GM12801 (cell line): ENCODE results near the gene RSRC2.

Source experiments
- TF ChIP-seq, protein P1 (sequence below): IDR thresholded peaks from one replicate; pipeline ENCODE4 v1.5.1; 2011; ENCODE audit warnings: control low read depth; ENCODE audit not compliant: insufficient read length; ENCODE audit errors: extremely low read depth

The RSRC2 gene

GRCh38 chr12:122501489-122501989 lies 25.2 kb downstream of the RSRC2 start:
- TF ChIP-seq, protein P1, sequence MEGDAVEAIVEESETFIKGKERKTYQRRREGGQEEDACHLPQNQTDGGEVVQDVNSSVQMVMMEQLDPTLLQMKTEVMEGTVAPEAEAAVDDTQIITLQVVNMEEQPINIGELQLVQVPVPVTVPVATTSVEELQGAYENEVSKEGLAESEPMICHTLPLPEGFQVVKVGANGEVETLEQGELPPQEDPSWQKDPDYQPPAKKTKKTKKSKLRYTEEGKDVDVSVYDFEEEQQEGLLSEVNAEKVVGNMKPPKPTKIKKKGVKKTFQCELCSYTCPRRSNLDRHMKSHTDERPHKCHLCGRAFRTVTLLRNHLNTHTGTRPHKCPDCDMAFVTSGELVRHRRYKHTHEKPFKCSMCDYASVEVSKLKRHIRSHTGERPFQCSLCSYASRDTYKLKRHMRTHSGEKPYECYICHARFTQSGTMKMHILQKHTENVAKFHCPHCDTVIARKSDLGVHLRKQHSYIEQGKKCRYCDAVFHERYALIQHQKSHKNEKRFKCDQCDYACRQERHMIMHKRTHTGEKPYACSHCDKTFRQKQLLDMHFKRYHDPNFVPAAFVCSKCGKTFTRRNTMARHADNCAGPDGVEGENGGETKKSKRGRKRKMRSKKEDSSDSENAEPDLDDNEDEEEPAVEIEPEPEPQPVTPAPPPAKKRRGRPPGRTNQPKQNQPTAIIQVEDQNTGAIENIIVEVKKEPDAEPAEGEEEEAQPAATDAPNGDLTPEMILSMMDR = no peak

GRCh38 chr12:122500685-122501488 lies 25.8 kb downstream of the RSRC2 start, which contains the start of gene ZCCHC8:
Gene ZCCHC8 (minus strand): TSS chr12:122500932. CDS start chr12:122500840, 92 bp downstream.
- TF ChIP-seq, protein P1 = no peak

DNA sequence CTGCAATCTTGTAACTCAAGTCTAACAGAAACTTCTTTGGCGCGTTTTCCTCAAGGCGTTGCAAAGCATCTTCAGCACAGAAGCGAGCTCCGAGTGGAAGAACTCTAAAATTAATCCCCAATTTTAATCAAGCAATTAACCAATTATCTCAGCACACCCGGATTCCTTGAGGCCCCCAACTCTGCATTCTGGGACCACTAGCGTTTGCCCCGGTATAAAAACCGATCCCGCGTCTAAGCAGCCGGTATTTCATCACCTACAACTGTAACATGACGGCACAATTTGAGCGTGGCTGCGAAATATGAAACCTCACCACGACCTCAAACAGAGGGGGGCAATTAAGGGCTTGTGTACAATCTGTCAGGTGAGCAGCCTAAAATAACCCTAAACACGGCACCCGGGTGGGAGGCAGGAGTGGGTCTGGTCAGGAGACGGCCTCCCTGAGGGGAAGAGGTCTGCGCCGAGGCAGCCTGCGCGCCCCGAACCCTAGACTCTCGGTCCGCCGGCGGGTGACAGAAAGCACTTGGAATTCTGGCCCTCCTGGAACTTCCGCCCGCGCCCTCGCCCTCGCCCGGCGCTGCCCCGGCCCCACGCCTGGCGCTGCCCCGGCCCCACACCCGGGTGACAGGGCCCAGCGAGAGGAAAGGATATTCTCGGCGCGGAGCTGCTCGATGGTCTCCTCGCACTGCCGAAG lies 26.6 kb downstream of the RSRC2 start:
- TF ChIP-seq, protein P1 = no peak

DNA sequence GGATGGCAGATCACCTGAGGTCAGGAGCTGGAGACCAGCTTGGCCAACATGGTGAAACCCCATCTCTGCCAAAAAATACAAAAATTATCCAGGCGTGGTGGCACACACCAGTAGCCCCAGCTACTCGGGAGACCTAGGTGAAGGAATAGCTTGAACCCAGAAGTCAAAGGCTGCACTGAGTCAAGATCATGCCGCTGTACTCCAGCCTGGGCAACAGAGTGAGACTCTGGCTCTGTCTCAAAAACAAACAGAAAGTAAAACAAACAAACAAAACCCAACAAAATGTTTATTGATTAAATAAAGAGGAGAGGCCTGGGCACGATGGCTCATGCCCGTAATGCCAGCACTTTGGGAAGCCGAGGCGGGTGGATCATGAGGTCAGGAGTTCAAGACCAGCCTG lies 31.5 kb downstream of the RSRC2 start:
- TF ChIP-seq, protein P1 = no peak

GRCh38 chr12:122491991-122492390 lies 34.7 kb downstream of the RSRC2 start:
- TF ChIP-seq, protein P1 = no peak

- TF ChIP-seq, protein P1 = no peak
Observed at GRCh38 chr12:122489038-122489437, 37.7 kb downstream of the RSRC2 start.

DNA sequence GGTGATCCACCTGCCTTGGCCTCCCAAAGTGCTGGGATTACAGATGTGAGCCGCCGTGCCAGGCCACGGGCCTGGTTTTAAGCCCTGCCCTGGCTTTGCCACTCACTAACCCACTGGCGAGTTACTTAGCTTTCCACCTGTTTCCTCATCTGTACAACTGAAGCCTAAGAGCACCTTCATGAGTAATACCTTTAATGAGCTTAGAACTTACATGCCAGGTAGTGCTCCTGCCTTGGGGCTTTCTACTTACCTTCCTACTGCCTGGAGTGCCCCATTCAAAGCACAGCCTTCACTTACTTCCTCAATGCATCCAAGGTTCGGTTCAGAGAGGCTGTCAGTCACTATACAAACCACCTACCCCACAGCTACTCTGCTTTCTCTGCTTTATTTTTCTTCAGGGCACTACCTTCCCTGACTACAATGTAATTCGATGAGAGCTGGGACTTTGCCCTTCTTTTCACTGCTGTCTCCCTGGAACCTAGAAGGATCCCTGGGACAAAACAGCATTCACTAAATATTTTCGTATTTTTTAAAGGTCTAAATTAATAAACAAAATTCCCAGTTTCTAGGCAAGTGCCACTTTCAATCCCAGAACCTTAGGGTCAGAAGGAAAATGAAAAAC lies 39.8 kb downstream of the RSRC2 start:
- TF ChIP-seq, protein P1 = no peak
